ENCODE data around the gene ESRRA. TPM values are rescaled to one million over a fixed set of nuclear protein-coding genes. Genes with fewer than 3 reads are reported as not detected.

ESRRA gene
- total RNA-seq, 4 donors from 2014 or later = 49.2 to 108 (median 79.3) TPM

- TF ChIP-seq, protein P1, sequence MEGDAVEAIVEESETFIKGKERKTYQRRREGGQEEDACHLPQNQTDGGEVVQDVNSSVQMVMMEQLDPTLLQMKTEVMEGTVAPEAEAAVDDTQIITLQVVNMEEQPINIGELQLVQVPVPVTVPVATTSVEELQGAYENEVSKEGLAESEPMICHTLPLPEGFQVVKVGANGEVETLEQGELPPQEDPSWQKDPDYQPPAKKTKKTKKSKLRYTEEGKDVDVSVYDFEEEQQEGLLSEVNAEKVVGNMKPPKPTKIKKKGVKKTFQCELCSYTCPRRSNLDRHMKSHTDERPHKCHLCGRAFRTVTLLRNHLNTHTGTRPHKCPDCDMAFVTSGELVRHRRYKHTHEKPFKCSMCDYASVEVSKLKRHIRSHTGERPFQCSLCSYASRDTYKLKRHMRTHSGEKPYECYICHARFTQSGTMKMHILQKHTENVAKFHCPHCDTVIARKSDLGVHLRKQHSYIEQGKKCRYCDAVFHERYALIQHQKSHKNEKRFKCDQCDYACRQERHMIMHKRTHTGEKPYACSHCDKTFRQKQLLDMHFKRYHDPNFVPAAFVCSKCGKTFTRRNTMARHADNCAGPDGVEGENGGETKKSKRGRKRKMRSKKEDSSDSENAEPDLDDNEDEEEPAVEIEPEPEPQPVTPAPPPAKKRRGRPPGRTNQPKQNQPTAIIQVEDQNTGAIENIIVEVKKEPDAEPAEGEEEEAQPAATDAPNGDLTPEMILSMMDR (IDR thresholded peaks at IDR 0.05) = no peak
- TF ChIP-seq POLR2A (IDR thresholded peaks at IDR 0.05) = no peak
- peak in 1 of 2 donors; percentile 95 for DNase-seq (ENCODE audit: low spot score in 2 of 2)
- intact Hi-C loops (cut with DNase I; ENCODE audit: low total_unique reads) = no loop called here
- no peak overlapping the region for H3K4me3 ChIP-seq (ENCODE audit: low read depth, poor library complexity, severe bottlenecking)
- WGBS, 2 donors = 2 to 13% methylated on average over 16 to 45 of the region's 60 CpGs
These were observed 6.1 kb upstream of the ESRRA start for GRCh38 chr11:64298966-64299846.

GRCh38 chr11:64299847-64300648, 5.3 kb upstream of the ESRRA start, which contains the start of gene CATSPERZ:
Gene CATSPERZ (plus strand): TSS chr11:64300358. CDS start chr11:64300411, 53 bp downstream.
- 6 to 8% methylated on average over 29 to 49 of the region's 54 CpGs for WGBS, 2 donors
- DNase-seq (ENCODE audit: low spot score in 2 of 2) = no peak
- TF ChIP-seq POLR2A (IDR thresholded peaks at IDR 0.05) = no peak
- TF ChIP-seq, protein P1 (IDR thresholded peaks at IDR 0.05) = no peak
- intact Hi-C loops (cut with DNase I; ENCODE audit: low total_unique reads) = loop anchor here (5.0 kb wide), 1 partner anchor 93 kb away; the partner anchor contains the start of gene FERMT3
- H3K4me3 ChIP-seq (ENCODE audit: low read depth, poor library complexity, severe bottlenecking) = no peak within 1 kb of the TSS

DNA sequence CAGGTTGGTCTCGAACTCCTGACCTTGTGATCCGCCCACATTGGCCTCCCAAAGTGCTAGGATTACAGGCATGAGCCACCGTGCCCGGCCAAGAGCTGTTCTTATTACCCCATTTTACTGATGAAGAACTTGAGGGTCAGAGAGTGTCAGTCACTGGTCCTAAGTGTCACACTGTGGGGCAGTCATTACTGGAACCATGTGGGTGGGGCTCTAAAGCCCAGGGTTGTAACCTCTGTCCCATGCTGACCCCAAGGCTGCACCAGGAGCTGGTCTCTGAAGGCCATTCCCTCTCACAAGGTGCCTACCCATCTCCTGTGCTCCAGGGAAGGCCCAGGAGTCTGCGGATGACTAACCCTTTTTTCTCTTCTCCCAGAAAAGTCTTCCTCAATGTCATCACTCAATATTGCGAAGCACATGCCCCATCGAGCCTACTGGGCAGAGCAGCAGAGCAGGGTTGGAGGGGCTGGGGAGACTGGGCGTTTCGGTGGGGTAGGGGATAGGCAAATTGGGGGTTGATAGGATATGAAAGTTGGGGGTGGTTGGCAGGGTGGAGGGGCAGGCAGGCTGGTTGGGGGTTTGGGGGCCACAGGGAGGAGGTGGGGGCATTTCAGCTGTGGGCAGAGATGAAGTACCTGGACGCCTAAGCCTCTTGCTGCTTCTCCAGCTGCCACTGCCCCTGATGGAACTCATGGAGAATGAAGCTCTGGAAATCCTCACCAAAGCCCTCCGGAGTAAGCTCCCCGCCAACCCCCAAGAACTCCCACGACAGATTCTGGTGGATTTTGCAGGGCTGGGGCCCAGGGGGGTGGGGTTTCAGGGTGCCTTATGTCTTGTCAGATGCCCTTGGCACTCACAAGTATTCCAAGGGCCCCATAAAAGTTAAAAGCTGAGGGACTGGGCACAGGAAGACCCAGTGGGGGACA, 2.0 kb upstream of the ESRRA start:
- intact Hi-C loops (cut with DNase I; ENCODE audit: low total_unique reads) = loop anchor here (5.0 kb wide), 1 partner anchor 96 kb away; the partner anchor contains the start of gene FERMT3
- no peak for DNase-seq (ENCODE audit: low spot score in 2 of 2)
- TF ChIP-seq, protein P1 (IDR thresholded peaks at IDR 0.05) = no peak
- TF ChIP-seq POLR2A (IDR thresholded peaks at IDR 0.05) = no peak
- H3K4me3 ChIP-seq (ENCODE audit: low read depth, poor library complexity, severe bottlenecking) = no peak overlapping the region
- 76 to 87% methylated on average over 13 of the region's 13 CpGs for WGBS, 2 donors

GRCh38 chr11:64304032-64304315, 1.4 kb upstream of the ESRRA start:
- no peak overlapping the region for H3K4me3 ChIP-seq (ENCODE audit: low read depth, poor library complexity, severe bottlenecking)
- TF ChIP-seq, protein P1 (IDR thresholded peaks at IDR 0.05) = no peak
- TF ChIP-seq POLR2A (IDR thresholded peaks at IDR 0.05) = no peak
- WGBS, 2 donors = 54 to 62% methylated on average over 5 of the region's 5 CpGs
- intact Hi-C loops (cut with DNase I; ENCODE audit: low total_unique reads) = loop anchor here (5.0 kb wide), 1 partner anchor 97 kb away; the partner anchor contains the start of gene FERMT3
- no peak for DNase-seq (ENCODE audit: low spot score in 2 of 2)
